Tibial nerve (tissue), 4 donors: ENCODE results near the gene JAZF1. TPM values are rescaled to one million over a fixed set of nuclear protein-coding genes. Genes with fewer than 3 reads are reported as not detected.

Experiments
- DNase-seq, 2 donors: peaks; one replicate each; pipeline ENCODE4 v3.0.0-alpha.2; 2019; ENCODE audit warnings: low spot score in 2 of 2
- H3K27ac ChIP-seq, 4 donors: fragments of 200-600 bp; sonication (generic) in 3 of 4; one replicate each; pipeline ENCODE4 v1.5.1; 2017 to 2019; ENCODE audit warnings: mild to moderate bottlenecking in 1 of 4
- H3K27me3 ChIP-seq, 2 donors: fragments of 200-600 bp; sonication (generic) in 1 of 2; one replicate each; pipeline versions ENCODE4 v1.5.1 to v1.6.0; 2017 to 2019
- H3K36me3 ChIP-seq, 3 donors: fragments of 200-600 bp; sonication (generic); one replicate each; pipeline ENCODE4 v1.5.1; 2018 to 2019
- H3K4me1 ChIP-seq, 4 donors: fragments of 200-600 bp; sonication (generic) in 3 of 4; one replicate each; pipeline ENCODE4 v1.5.1; 2017 to 2019
- H3K4me3 ChIP-seq, 4 donors: fragments of 200-600 bp; sonication (generic) in 3 of 4; one replicate each; pipeline ENCODE4 v1.5.1; 2017 to 2019; ENCODE audit warnings: mild to moderate bottlenecking in 1 of 4, moderate library complexity in 1 of 4
- H3K9me3 ChIP-seq, 4 donors: fragments of 200-600 bp; sonication (generic) in 3 of 4; one replicate each; pipeline ENCODE4 v1.5.1; 2017 to 2019
- CTCF ChIP-seq, 5 experiments: fragments of 200-600 bp in 3 of 5; fragments of 450-650 bp in 2 of 5; sonication (generic) in 3 of 5; IDR thresholded peaks; one replicate each; pipeline ENCODE4 v1.5.1; 2016 to 2019; ENCODE audit warnings: antibody characterized with exemption in 5 of 5, mild to moderate bottlenecking in 3 of 5, moderate library complexity in 2 of 5
- EP300 ChIP-seq, 2 donors: sonication (generic); formaldehyde crosslinking; IDR thresholded peaks; one replicate each; pipeline ENCODE4 v1.6.1; 2017; ENCODE audit warnings: antibody characterized with exemption in 2 of 2, mild to moderate bottlenecking in 1 of 2
- POLR2A ChIP-seq, 2 donors: fragments of 450-650 bp; IDR thresholded peaks; one replicate each; pipeline ENCODE4 v1.6.1; 2017; ENCODE audit warnings: antibody characterized with exemption in 2 of 2, mild to moderate bottlenecking in 2 of 2, moderate library complexity in 2 of 2
- WGBS, 2 donors: methylation state at CpG; one replicate each; pipeline ENCODE4 v1.1.5; 2018; 5-methylcytosine and 5-hydroxymethylcytosine counted together
- total RNA-seq, 4 donors: library from RNA; depleted of rRNA; stranded (reverse); fragments of >200 nt; gene quantifications; one replicate each; pipeline ENCODE4 v1.1.0, GENCODE V29; 2016

The JAZF1 gene
- total RNA-seq, 4 donors from 2014 or later: 6.9 to 17.5 (median 10.7) TPM

- Histone ChIP-seq H3K27me3 (no peaks in the 10 kb centered on the region), H3K9me3 (no peaks in the 10 kb centered on the region), H3K4me3 (no peak overlapping the region), H3K4me1 (peaks cover 0 to 23% (median 13%) of the 10 kb centered on the region in 4 donors), H3K36me3 (peaks cover 0 to 2% (median 0%) of the 10 kb centered on the region in 3 donors), H3K27ac (no peak overlapping the region)
- TF ChIP-seq CTCF (IDR thresholded peaks at IDR 0.05): no peak
- TF ChIP-seq POLR2A (IDR thresholded peaks at IDR 0.05): no peak
- TF ChIP-seq EP300 (IDR thresholded peaks at IDR 0.05): no peak
- DNase-seq: no peak
- WGBS, 2 donors: 94 to 96% methylated on average over 4 of the region's 4 CpGs
Observed at GRCh38 chr7:28156401-28156800, 24.2 kb downstream of the JAZF1 start.

GRCh38 chr7:28155964-28156363, 24.6 kb downstream of the JAZF1 start:
- no peak overlapping the region for H3K27ac ChIP-seq
- WGBS, 2 donors: 50 to 55% methylated on average over 3 of the region's 3 CpGs
- no peak for TF ChIP-seq CTCF (IDR thresholded peaks at IDR 0.05)
- no peak for TF ChIP-seq POLR2A (IDR thresholded peaks at IDR 0.05)
- peak in 1 of 2 donors; percentile 51 for TF ChIP-seq EP300 (IDR thresholded peaks at IDR 0.05)
- H3K27me3 ChIP-seq: no peaks in the 10 kb centered on the region
- H3K4me1 ChIP-seq: peaks cover 0 to 23% (median 13%) of the 10 kb centered on the region in 4 donors
- no peaks in the 10 kb centered on the region for H3K36me3 ChIP-seq
- H3K9me3 ChIP-seq: no peaks in the 10 kb centered on the region
- DNase-seq: no peak
- no peak overlapping the region for H3K4me3 ChIP-seq

- 57 to 68% methylated on average over 3 of the region's 3 CpGs for WGBS, 2 donors
- no peak for DNase-seq
- peaks cover 0 to 23% (median 13%) of the 10 kb centered on the region in 4 donors for H3K4me1 ChIP-seq
- TF ChIP-seq EP300 (IDR thresholded peaks at IDR 0.05): peak in 1 of 2 donors; percentile 56
- no peak for TF ChIP-seq POLR2A (IDR thresholded peaks at IDR 0.05)
- no peak overlapping the region for H3K27ac ChIP-seq
- H3K27me3 ChIP-seq: no peaks in the 10 kb centered on the region
- no peaks in the 10 kb centered on the region for H3K36me3 ChIP-seq
- H3K4me3 ChIP-seq: no peak overlapping the region
- no peaks in the 10 kb centered on the region for H3K9me3 ChIP-seq
Observed at GRCh38 chr7:28155019-28155660, 25.5 kb downstream of the JAZF1 start.

- Histone ChIP-seq H3K27me3 (no peaks in the 10 kb centered on the region), H3K36me3 (no peaks in the 10 kb centered on the region), H3K4me3 (no peak overlapping the region), H3K9me3 (no peaks in the 10 kb centered on the region), H3K4me1 (peaks cover 0 to 23% (median 13%) of the 10 kb centered on the region in 4 donors), H3K27ac (no peak overlapping the region)
- DNase-seq: no peak
- TF ChIP-seq EP300 (IDR thresholded peaks at IDR 0.05): no peak
- TF ChIP-seq CTCF (IDR thresholded peaks at IDR 0.05): no peak
- no peak for TF ChIP-seq POLR2A (IDR thresholded peaks at IDR 0.05)
- WGBS, 2 donors: 81 to 96% methylated on average over 4 of the region's 4 CpGs
Observed at GRCh38 chr7:28152594-28152993, 28.0 kb downstream of the JAZF1 start.

- WGBS, 2 donors: 88 to 89% methylated on average over 4 of the region's 4 CpGs
- DNase-seq: no peak
- Histone ChIP-seq H3K27ac (no peak overlapping the region), H3K27me3 (no peaks in the 10 kb centered on the region), H3K36me3 (no peaks in the 10 kb centered on the region), H3K4me1 (peaks cover 0 to 18% (median 13%) of the 10 kb centered on the region in 4 donors), H3K9me3 (no peaks in the 10 kb centered on the region), H3K4me3 (no peak overlapping the region)
- no peak for TF ChIP-seq CTCF (IDR thresholded peaks at IDR 0.05)
- no peak for TF ChIP-seq EP300 (IDR thresholded peaks at IDR 0.05)
- no peak for TF ChIP-seq POLR2A (IDR thresholded peaks at IDR 0.05)
Observed at GRCh38 chr7:28151965-28152364, 28.6 kb downstream of the JAZF1 start.
